ENCODE measurements around the gene CTDP1. TPM values are rescaled to one million over a fixed set of nuclear protein-coding genes. Genes with fewer than 3 reads are reported as not detected.

The CTDP1 gene
- total RNA-seq, 1 experiment from 2014 or later: 24.9 TPM

- H3K79me2 ChIP-seq (ENCODE audit: insufficient read depth, low read length): peaks cover 21% of the 10 kb centered on the region
- BruUV-seq (replicated peaks): no TSS peak
- H3K4me3 ChIP-seq (replicated peaks in 1 of 2; ENCODE audit: low read depth in 1 of 2, low read length in 2 of 2): no peak overlapping the region
- H3K4me2 ChIP-seq (ENCODE audit: low read length): no peak overlapping the region
- intact Hi-C loops (cut with micrococcal nuclease): loop anchor here (10.0 kb wide), 1 partner anchor 65 kb away; no protein-coding TSS in a partner anchor
- H3K4me1 ChIP-seq (ENCODE audit: control insufficient read depth in 1 of 2, insufficient read depth in 2 of 2, low read length in 2 of 2): no peaks in the 10 kb centered on the region
- no peak overlapping the region for H2AFZ ChIP-seq (ENCODE audit: low read depth, low read length, poor library complexity, severe bottlenecking)
- H3K27me3 ChIP-seq (ENCODE audit: insufficient read depth, low read length): no peaks in the 10 kb centered on the region
- ChIA-PET POLR2A (no interaction called here), RAD21 (ENCODE audit: low non-redundant PET in 1 of 2, low total read pairs in 2 of 2, uncharacterized antibody in 2 of 2, unreplicated experiment in 2 of 2) (no interaction called here), CTCF (no interaction called here)
- TF ChIP-seq ZBTB33 (IDR thresholded peaks at IDR 0.05; ENCODE audit: extremely low read depth, insufficient replicate concordance, low read length) (no peak), SRF (IDR thresholded peaks at IDR 0.05; ENCODE audit: low read depth) (no peak), TCF7L2 (IDR thresholded peaks at IDR 0.05; ENCODE audit: borderline replicate concordance, extremely low read depth, insufficient read depth, insufficient read length) (no peak), ELF1 (IDR thresholded peaks at IDR 0.05; ENCODE audit: borderline replicate concordance, low read depth) (no peak), ZNF274 (IDR thresholded peaks at IDR 0.05; ENCODE audit: low read depth, low read length) (no peak), SIN3A (IDR thresholded peaks at IDR 0.05; ENCODE audit: low read depth) (no peak), EGR1 (IDR thresholded peaks at IDR 0.05; ENCODE audit: low read depth) (no peak), REST (IDR thresholded peaks at IDR 0.05; ENCODE audit: low read depth) (no peak)
- no peaks in the 10 kb centered on the region for H4K20me1 ChIP-seq (ENCODE audit: insufficient read depth)
- H3K36me3 ChIP-seq (ENCODE audit: control insufficient read depth in 1 of 2, insufficient read depth in 2 of 2, low read length in 2 of 2): peaks cover 7 to 66% of the 10 kb centered on the region in 2 experiments
- no peak overlapping the region for H3K27ac ChIP-seq (ENCODE audit: low read depth, low read length)
- ATAC-seq (no peak), DNase-seq (ENCODE audit: low read depth, low spot score) (no peak)
- peaks cover 5 to 15% of the 10 kb centered on the region in 2 experiments; a peak in 3 of 4 replicates for H3K9me3 ChIP-seq (ENCODE audit: control insufficient read depth in 1 of 2, insufficient read depth in 1 of 2, low read depth in 1 of 2, low read length in 2 of 2)
- H3K9me2 ChIP-seq (ENCODE audit: insufficient read depth): no peaks in the 10 kb centered on the region
- H3K9ac ChIP-seq (ENCODE audit: low read length): no peak overlapping the region
Measured at GRCh38 chr18:79729611-79730010, 50.0 kb downstream of the CTDP1 start.
